OCI-LY3 (cell line): Measurements from ENCODE around the gene UFSP1.

Experiments used
- CTCF ChIP-seq: fragments of 200-600, 300-600 bp; sonication (generic); IDR thresholded peaks from 2 replicates; pipeline ENCODE4 v1.5.1; 2014; ENCODE audit warnings: antibody characterized with exemption, low read length, low read depth
- EZH2phosphoT487 ChIP-seq: fragments of 200-600 bp; shearing (Covaris generic); IDR thresholded peaks from 2 replicates; pipeline ENCODE4 v1.6.1; 2018; ENCODE audit warnings: antibody characterized with exemption, mixed run types, low read depth

GRCh38 chr7:100886142-100886935 is 3.2 kb downstream of the UFSP1 start:
- no peak for TF ChIP-seq CTCF
- TF ChIP-seq EZH2phosphoT487 = no peak
